Heart left ventricle (tissue), 13 donors: Measurements from ENCODE around the gene PHKA2.

Source experiments
- CTCF ChIP-seq, 12 donors: fragments of 200-600 bp; sonication (generic) in 4 of 12; IDR thresholded peaks; one replicate each; pipeline versions ENCODE4 v1.5.0 to v1.8.0; 2018 to 2022; ENCODE audit warnings: antibody characterized with exemption in 12 of 12, mild to moderate bottlenecking in 5 of 12
- POLR2A ChIP-seq, 2 donors: fragments of 450-650 bp; IDR thresholded peaks; one replicate each; pipeline ENCODE4 v1.6.1; 2017; ENCODE audit warnings: antibody characterized with exemption in 2 of 2, mild to moderate bottlenecking in 2 of 2, moderate library complexity in 2 of 2
- donor health status: ischemic (EF 13 %, LVEDD 7.1; RV severe dilation, severe dysfunction).
- donor health status: DM: no; HTN: yes; CAD: no.
- donor health status: DM: no; HTN: no; CAD: no.
- donor health status: ischemic (EF 25% LVEDD 6.9; RV normal size, moderate dysfunction).
- donor health status: ischemic (EF 25% LVEDD 5.7; RV mildly dilated, moderate dysfunction).
- donor health status: ischemic (EF 35%, LVEDD 5.7; RV mildly dilated, moderate dysfunction).
- donor health status: nonischemic (EF 11% LVEDD 7.7; RV severe dilation, severe dysfunction).
- donor health status: DM: yes; HTN: yes; CAD: no.
- donor health status: PGD.
- donor health status: ischemic (EF 29% LVEDD 5.4; RV normal size, mild dysfunction).
- donor health status: nonischemic (EF 23%, LVEDD 6.1; RV moderate dilation, normal function).

- TF ChIP-seq CTCF (IDR thresholded peaks at IDR 0.05) (peak; percentile 18 to 65 (median 39)), POLR2A (IDR thresholded peaks at IDR 0.05) (peak in 1 of 2 donors; percentile 32)
Measured at GRCh38 chrX:18984381-18985185, 669 bp upstream of the PHKA2 start.
